Mucosa of descending colon (tissue), 3 donors: Measurements from ENCODE around the gene BICC1. TPM values are rescaled to one million over a fixed set of nuclear protein-coding genes. Genes with fewer than 3 reads are reported as not detected.

Source experiments
- ATAC-seq: fragments of 200-7000 bp; cut with Tn5 transposase; one replicate; pipeline ENCODE4 v1.9.1; 2020; ENCODE audit warnings: mild to moderate bottlenecking, moderate library complexity
- DNase-seq, 3 donors: peaks; one replicate each; pipeline ENCODE4 v3.0.0-alpha.2; 2020
- H3K36me3 ChIP-seq: fragments of 200-600 bp; one replicate; pipeline ENCODE4 v1.8.0; 2021; ENCODE audit warnings: low read depth, mild to moderate bottlenecking
- H3K4me1 ChIP-seq: fragments of 200-600 bp; one replicate; pipeline ENCODE4 v1.8.0; 2021; ENCODE audit warnings: low read depth, mild to moderate bottlenecking
- H3K4me3 ChIP-seq: fragments of 200-600 bp; one replicate; pipeline ENCODE4 v1.8.0; 2021; ENCODE audit warnings: mild to moderate bottlenecking
- H3K9me3 ChIP-seq: fragments of 200-600 bp; one replicate; pipeline ENCODE4 v1.8.0; 2021; ENCODE audit warnings: mild to moderate bottlenecking
- CTCF ChIP-seq: fragments of 200-600 bp; IDR thresholded peaks from one replicate; pipeline ENCODE4 v1.8.0; 2022; ENCODE audit warnings: antibody characterized with exemption, mild to moderate bottlenecking
- intact Hi-C, 2 donors: fragments of 100-400 bp; cut with DNase I in 1 of 2; cut with micrococcal nuclease in 1 of 2; formaldehyde crosslinking; loops; one replicate each; pipeline versions ENCODE4 v1.11.0 to v1.11.1; 2022; cut with DNase I, micrococcal nuclease
- total RNA-seq, 3 donors: library from RNA; stranded (reverse); fragmentation: NEBNext Ultra II Directional in 2 of 3; extraction: Animal tissue kit (Norgen Biotek cat#: 25700) in 2 of 3; gene quantifications; one replicate each; pipeline versions ENCODE4 v1.2.1 to v1.2.4, GENCODE V29; 2021 to 2023
- donor health status: DM: no; HTN: no; CAD: no; lungs with moderate emphysema.
- donor health status: DM: no; HTN: no; CAD: no.
- donor health status: DM: no; HTN: yes; CAD: no.

Gene BICC1
- total RNA-seq, 3 donors from 2014 or later: 1.1 to 5.9 (median 3.5) TPM

DNA sequence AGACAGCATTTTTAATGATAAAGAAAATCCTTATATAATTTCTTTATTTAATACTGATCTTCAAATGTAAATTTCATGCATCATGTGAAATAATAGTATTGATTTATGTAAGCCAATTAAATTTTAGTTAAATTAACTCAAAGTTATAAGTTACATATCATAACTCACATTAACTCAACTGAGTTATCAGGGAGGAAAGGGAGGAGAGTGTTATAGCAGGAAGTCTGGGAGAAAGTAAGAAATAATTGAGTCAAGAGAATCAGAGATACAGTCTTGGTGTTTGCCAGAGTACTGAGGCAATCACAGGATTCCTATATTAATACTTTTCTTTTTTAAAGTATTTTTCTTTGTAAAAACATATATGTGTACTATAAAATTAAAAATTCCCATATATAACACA is 4.0 kb downstream of the BICC1 start:
- intact Hi-C loops: no loop called here
- H3K36me3 ChIP-seq: no peaks in the 10 kb centered on the region
- H3K4me1 ChIP-seq: peaks cover 12% of the 10 kb centered on the region
- H3K4me3 ChIP-seq: no peak overlapping the region
- TF ChIP-seq CTCF: no peak
- DNase-seq: no peak
- ATAC-seq: no peak
- no peaks in the 10 kb centered on the region for H3K9me3 ChIP-seq

- Histone ChIP-seq H3K9me3 (no peaks in the 10 kb centered on the region), H3K4me3 (no peak overlapping the region), H3K36me3 (no peaks in the 10 kb centered on the region), H3K4me1 (peaks cover 8% of the 10 kb centered on the region)
- intact Hi-C loops: no loop called here
- no peak for TF ChIP-seq CTCF
- ATAC-seq (no peak), DNase-seq (no peak)
Measured at GRCh38 chr10:58517081-58517480, 4.4 kb downstream of the BICC1 start.

DNA sequence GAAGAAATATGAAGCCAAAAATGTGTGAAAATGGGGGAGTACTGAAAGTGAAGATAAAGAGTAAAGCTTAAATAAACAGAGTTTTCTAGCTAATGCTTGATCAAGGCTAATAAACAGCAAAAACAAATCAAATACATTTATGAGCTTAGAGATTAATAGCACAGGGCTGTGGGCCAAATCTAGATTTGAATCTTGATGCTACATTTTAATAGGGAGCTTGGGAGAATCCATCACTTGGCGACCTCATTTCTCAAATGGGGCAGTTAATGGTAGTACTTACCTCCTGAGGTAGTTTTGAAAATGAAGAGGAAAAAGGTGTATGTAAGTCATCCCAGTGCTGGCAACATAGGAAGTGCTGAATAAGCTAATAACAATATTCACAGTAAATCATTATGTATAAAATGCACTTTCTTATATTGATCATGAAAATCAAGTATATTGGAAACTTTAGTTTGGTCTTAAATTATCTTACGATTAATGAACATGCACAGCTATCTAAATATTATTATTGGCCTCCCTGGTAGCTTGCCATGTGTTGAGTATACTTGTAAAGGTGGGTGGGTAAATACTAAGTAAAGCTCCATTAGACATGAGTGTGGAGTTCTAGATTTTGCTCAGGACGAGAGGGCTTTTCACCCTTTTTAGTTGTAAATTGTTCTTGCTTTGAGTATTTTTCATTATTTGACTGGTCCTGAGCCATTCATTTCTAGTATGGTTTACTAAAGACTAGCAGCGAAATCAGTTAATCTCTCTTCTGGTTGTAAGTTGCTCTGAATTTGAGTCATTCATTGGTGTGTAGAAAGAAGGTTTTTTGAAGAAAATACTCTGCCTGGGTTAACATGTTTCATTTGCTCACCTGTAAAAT is 5.1 kb downstream of the BICC1 start:
- ATAC-seq (no peak), DNase-seq (no peak)
- no peak for TF ChIP-seq CTCF
- Histone ChIP-seq H3K36me3 (no peaks in the 10 kb centered on the region), H3K4me1 (peaks cover 6% of the 10 kb centered on the region), H3K4me3 (no peak overlapping the region), H3K9me3 (no peaks in the 10 kb centered on the region)
- intact Hi-C loops: no loop called here

- Histone ChIP-seq H3K9me3 (no peaks in the 10 kb centered on the region), H3K36me3 (no peaks in the 10 kb centered on the region), H3K4me1 (no peaks in the 10 kb centered on the region), H3K4me3 (no peak overlapping the region)
- no peak for TF ChIP-seq CTCF
- intact Hi-C loops: no loop called here
- no peak for DNase-seq
- ATAC-seq: no peak
Measured at GRCh38 chr10:58518775-58519174, 6.1 kb downstream of the BICC1 start.

- ATAC-seq (no peak), DNase-seq (no peak)
- no peaks in the 10 kb centered on the region for H3K9me3 ChIP-seq
- H3K4me1 ChIP-seq: no peaks in the 10 kb centered on the region
- no peak for TF ChIP-seq CTCF
- no peak overlapping the region for H3K4me3 ChIP-seq
- no peaks in the 10 kb centered on the region for H3K36me3 ChIP-seq
- intact Hi-C loops: no loop called here
Measured at GRCh38 chr10:58529077-58529728, 16.5 kb downstream of the BICC1 start.
